Stimulated activated CD4-positive, alpha-beta T cell treated with anti-CD3 and anti-CD28 coated beads, Interleukin-2, amount 100 ng/mL, for 24 hours (primary cell): Measurements from ENCODE around the gene FOXD4L1.
A peak's percentile ranks its signal among the peaks of the same experiment; 100 is the strongest.
"Not testable (repeated sequence)": the region's sequence is repeated elsewhere in the genome, so short reads cannot be mapped to it uniquely, and the experiment has no call there.

ENCODE experiments used
- DNase-seq, 2 donors: peaks; one replicate each; pipeline ENCODE4 v3.0.0-alpha.2; 2020

FOXD4L1 gene

GRCh38 chr2:113498365-113498764 lies at the start of gene FOXD4L1:
FOXD4L1 (plus strand) TSS chr2:113498665; CDS start chr2:113499257, 592 bp downstream.
- DNase-seq = not testable (repeated sequence)

GRCh38 chr2:113465770-113466169 lies 32.7 kb upstream of the FOXD4L1 start:
- DNase-seq = not testable (repeated sequence)

- DNase-seq = not testable (repeated sequence)
Observed at GRCh38 chr2:113476688-113477368, 21.6 kb upstream of the FOXD4L1 start.

GRCh38 chr2:113496527-113496926 lies 1.9 kb upstream of the FOXD4L1 start:
- not testable (repeated sequence) for DNase-seq

- not testable (repeated sequence) for DNase-seq
Observed at GRCh38 chr2:113499019-113499885, 787 bp downstream of the FOXD4L1 start.

GRCh38 chr2:113499886-113500722 lies 1.6 kb downstream of the FOXD4L1 start:
- DNase-seq = not testable (repeated sequence)

DNA sequence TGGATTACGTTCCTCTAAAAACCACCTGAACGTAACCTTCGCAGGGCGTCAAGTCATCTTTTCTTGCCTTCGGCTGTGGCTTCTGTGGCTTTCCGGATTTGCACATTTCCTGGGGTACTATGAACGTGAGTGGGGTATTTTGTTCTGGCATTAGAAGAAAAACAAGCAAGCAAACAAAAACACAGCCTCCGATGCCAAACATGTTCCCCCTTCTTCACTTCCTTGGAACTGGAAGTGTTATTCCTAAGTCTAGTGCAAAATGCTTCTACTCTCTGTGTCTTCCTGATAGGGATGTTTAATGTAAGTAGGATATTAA lies 2.2 kb downstream of the FOXD4L1 start:
- DNase-seq = not testable (repeated sequence)

DNA sequence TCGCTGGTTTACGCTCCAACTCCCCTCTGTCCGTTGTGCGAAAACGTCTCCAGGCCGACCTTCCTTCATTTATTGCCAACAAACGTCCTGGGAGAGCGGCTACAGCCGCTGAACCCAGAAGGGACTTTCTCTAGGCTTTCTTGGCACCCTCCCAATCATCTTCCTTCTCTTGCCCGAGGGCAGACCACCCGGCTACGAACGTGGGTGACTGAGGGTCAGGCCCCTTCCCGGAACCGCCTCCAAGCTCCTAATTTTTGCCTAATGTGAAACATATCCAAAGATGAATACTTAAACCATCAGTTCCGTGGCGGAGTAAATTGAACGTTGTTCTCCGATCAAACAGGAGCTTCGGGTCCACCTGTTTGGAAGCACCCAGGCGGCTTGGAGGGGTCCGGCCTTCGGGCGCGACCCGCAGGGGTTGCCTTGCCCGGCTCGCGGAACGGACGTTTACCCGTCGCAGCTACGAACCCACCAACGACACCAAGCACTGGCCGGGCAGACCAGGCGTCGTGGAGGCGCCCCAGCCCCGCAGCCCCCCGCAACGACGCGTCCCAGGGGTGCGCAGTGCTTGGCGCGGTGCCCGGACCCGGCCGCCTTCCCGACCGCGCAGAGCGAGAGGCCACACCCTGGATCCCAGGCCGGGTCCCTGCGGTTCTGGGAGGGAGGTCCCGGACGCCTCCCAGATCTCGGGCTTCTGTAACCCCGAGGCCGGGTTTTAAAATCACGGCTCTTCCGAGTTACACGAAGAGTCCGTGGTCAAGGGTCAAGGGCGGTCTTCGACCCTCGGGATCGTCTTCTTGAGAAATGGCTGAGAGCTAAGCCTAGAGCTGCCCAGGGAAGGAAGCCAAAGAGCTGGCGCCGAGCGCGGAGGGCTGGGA lies 4.0 kb downstream of the FOXD4L1 start:
- not testable (repeated sequence) for DNase-seq

- DNase-seq = peak; percentile 24 to 55
Observed at GRCh38 chr2:113503094-113504042, 4.9 kb downstream of the FOXD4L1 start.

DNA sequence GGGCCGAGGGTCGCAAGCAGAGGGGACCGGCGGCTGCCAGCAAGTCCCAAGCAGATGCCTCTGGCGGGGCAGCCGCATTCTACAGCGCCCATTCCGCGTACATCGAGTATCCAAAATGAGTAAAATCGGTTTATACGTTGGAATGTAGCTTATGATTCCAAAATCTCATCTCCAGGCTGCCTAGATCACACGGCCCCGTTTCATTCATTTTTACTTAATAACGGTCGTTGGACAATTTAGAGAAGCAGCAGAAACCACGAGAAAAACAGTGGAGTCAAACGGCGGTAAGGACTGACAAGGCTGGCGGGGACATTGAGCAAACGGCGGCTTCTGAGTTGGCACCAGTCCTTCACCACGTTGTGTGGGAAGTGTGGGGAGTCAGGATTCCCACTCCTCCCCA lies 5.6 kb downstream of the FOXD4L1 start:
- DNase-seq = not testable (repeated sequence)

GRCh38 chr2:113507394-113508140 lies 9.1 kb downstream of the FOXD4L1 start:
- DNase-seq = peak in 1 of 2 donors; percentile 17

DNA sequence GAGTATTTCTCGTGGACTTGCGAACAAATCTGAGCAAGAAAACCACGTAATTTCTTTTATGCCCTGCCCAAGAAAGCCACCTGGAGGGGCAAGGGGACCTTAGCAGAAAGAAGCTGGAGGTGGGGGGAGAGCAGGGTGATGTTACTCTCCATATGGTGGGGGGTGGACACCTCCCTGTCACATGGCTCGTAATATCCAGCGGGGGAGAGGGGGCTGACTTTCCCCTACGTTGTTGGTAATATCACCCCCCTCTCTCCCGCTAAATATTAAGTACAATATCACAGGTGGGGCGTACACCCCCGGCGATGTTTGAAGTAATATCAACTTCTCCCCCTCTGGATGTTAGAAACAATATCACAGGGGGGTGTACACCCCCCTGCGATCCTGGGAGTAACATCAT lies 9.7 kb downstream of the FOXD4L1 start:
- not testable (repeated sequence) for DNase-seq

GRCh38 chr2:113510913-113511312 lies 12.4 kb downstream of the FOXD4L1 start:
- DNase-seq = not testable (repeated sequence)

GRCh38 chr2:113511859-113512258 lies 13.4 kb downstream of the FOXD4L1 start:
- not testable (repeated sequence) for DNase-seq

GRCh38 chr2:113515457-113515856 lies 17.0 kb downstream of the FOXD4L1 start:
- DNase-seq = not testable (repeated sequence)

GRCh38 chr2:113515995-113516394 lies 17.5 kb downstream of the FOXD4L1 start:
- DNase-seq = not testable (repeated sequence)

DNA sequence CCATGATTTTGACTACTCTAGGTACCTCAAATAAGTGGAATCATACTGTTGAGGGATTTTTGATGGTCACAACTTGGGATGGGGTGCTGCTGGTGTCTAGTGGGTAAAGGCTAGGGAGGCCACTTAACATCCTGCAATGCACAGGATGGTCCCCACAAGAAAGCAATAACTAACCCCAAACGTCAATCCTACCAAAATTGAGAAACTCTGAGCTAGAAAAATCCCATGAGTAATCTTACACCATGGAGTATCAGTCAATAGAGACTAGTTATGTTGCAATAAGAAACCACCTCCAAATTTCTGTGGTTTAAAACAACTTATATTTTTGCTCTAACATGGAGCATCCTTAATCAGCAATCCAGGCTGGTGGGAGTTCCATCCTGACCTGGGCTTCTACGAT lies 18.6 kb downstream of the FOXD4L1 start:
- DNase-seq = not testable (repeated sequence)

- DNase-seq = not testable (repeated sequence)
Observed at GRCh38 chr2:113520837-113521236, 22.4 kb downstream of the FOXD4L1 start.

GRCh38 chr2:113521492-113521891 lies 23.0 kb downstream of the FOXD4L1 start:
- not testable (repeated sequence) for DNase-seq

DNA sequence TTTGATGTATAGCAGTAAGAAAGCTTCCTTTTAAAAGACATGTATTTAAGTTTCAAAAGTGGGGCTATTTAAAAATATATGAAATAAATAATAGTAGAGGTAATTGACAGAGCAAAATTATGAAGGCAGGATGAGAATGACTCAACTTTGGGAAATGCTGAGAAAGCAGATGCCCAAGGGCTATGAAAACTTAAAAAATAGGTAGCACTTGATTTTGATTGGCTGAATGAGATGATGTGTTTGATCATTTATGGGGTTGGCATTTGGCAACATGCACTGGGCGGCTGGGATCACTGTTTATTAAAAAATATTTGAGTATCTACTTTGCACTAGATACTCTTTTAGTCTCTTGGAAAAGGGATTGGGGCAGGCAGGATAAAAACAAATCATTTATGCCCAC lies 26.5 kb downstream of the FOXD4L1 start:
- DNase-seq = not testable (repeated sequence)
